GM12874 (cell line): ENCODE measurements around the gene ERCC3.

Experiments used
- TF ChIP-seq, protein P1 (sequence below): IDR thresholded peaks from 2 replicates; pipeline ENCODE4 v1.5.1; 2011; ENCODE audit warnings: low read depth, mild to moderate bottlenecking, control low read depth, low read length, moderate library complexity; ENCODE audit not compliant: insufficient read depth

ERCC3 gene

DNA sequence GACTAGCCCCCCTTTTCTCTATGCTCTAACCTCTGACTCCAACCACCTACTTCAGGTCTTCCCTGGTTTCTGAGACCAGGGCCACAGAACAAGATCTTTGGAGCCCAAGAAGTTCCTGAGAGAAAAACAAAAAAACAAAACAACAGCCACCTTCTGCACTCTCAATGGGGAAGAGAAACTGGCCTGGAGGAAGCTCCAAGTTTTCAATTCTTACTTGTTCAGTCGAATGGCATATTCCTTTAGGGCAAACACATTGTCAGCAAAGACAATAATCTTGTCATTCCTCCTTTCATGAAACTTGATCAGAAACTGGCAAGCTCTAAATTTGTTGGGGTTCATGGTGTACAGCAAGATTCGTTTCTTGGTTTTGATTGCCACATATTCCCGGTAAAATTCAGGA lies 15.0 kb downstream of the ERCC3 start:
- TF ChIP-seq, protein P1, sequence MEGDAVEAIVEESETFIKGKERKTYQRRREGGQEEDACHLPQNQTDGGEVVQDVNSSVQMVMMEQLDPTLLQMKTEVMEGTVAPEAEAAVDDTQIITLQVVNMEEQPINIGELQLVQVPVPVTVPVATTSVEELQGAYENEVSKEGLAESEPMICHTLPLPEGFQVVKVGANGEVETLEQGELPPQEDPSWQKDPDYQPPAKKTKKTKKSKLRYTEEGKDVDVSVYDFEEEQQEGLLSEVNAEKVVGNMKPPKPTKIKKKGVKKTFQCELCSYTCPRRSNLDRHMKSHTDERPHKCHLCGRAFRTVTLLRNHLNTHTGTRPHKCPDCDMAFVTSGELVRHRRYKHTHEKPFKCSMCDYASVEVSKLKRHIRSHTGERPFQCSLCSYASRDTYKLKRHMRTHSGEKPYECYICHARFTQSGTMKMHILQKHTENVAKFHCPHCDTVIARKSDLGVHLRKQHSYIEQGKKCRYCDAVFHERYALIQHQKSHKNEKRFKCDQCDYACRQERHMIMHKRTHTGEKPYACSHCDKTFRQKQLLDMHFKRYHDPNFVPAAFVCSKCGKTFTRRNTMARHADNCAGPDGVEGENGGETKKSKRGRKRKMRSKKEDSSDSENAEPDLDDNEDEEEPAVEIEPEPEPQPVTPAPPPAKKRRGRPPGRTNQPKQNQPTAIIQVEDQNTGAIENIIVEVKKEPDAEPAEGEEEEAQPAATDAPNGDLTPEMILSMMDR = no peak

DNA sequence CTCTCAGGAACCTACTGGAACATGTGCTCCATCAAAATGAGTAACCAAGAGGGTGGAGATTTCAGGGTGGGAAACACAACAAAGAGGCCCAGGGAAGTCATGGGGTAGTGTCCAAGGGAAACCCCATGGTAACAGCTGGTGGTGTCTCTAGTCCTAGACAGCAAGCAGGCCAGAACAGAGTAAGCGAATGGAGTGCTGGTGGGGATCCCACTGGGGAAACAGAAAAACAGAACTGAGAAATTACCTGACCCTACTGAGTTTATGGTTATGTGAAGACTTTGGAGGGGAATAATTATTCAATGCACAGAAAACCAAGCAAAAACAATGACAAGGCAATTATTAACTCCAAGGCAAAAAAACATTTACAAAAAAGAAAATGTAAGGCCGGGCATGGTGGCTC lies 16.9 kb downstream of the ERCC3 start:
- TF ChIP-seq, protein P1 = no peak

DNA sequence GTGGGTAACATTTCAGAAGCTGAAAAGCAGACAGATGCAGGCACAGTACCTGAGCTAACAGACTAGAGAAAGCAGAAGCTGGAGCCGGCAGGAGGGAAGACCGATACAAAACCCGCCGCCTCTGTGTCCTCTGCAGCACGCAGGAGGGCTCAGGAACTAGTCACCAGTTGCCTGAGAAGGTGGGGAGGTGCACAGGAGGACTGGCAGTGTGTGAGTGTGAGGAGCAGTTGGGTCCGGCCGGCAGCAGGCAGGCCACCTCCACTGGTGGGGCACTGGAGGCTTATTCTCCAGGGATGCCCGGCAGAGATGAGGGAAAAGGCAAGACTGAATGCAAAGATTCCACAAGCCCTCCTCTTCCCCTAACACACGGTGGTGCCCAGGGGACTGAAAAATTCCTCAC lies 18.2 kb downstream of the ERCC3 start:
- TF ChIP-seq, protein P1 = no peak

DNA sequence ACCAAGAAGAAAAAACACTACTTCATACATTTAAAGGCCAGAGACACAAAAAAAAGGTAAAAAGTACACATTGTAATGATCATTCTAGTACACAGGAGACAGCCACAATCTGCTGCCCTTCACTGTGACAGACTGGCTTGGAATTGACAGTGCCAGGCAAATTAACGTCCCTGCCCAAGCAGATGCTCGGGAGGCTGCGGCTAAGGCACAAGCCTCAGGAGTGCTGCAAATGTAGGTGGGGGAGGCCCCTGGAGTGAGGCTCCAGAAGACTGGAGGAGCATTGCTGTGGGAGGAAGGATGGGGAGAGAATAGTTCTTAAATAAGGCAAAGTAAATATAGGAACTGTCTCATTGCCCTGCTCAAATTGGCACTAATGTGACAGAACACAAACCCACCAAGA lies 18.6 kb downstream of the ERCC3 start:
- TF ChIP-seq, protein P1 = no peak

DNA sequence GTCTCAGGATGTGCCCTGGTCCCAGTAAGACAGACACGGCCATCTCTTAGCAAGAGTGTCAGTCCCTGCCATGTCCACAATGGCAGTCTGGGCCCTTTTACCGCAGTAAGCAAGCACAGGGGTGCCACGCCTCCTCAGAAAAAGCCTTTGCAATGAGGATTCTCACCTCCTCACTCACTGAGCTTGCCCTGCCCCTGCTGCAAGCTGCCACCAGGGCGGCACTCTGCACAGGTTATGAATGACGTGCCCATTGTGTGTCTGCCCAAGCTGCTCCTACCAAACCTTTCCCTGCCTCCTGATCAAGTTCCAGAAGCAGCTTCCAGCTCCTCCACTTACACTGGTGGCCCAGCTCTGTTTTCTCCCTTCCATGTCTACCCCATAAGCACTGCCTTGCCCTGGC lies 23.3 kb downstream of the ERCC3 start:
- TF ChIP-seq, protein P1 = 0 out of 2 replicates have a peak, but pooled peaks have one; percentile 32

DNA sequence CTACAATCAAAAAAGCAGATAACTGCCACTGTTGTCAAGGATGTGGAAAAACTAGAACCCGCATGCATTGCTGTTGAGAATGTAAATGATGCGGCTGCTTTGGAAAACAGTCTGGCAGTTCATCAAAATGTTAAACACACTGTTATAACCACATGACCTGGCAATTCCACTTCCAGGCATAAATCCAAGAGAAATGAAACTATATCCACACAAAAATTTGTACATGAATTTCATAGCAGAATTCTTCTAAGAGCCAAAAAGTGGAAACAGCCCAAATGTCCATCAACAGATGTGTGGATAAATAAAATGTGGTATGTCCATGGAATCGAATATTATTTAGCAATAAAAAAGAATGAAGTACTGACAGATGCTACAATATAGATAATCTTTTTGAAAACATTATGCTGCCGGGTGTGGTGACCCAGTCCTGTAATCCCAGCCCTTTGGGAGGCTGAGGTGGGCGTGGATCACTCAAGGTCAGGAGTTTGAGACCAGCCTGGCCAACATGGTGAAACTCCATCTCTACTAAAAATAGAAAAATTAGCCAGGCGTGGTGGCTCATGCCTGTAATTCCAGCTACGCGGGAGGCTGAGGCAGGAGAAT lies 32.0 kb downstream of the ERCC3 start:
- TF ChIP-seq, protein P1 = no peak

DNA sequence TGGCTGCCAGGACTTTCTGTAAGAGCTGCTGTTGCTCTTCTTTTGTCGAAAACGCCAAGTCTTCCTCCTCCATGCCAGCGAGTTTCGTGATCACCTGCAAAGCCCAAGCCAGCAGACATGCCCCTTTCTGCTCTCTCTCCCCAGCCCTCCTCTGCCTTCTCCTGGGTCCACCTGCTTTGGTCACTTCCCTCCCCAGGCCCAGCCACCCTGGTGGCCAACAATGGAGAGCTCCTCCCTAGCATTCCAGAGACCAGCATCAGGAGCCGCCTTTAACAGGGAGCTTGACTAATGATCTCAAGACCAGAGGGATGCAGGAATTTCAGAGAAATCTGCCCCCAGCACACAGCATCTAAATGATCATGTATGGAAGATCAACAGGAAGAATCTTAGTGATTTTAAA lies 34.6 kb downstream of the ERCC3 start:
- TF ChIP-seq, protein P1 = no peak
